Upper lobe of left lung (tissue), 6 donors: ENCODE measurements around the gene IDUA. TPM values are rescaled to one million over a fixed set of nuclear protein-coding genes. Genes with fewer than 3 reads are reported as not detected.

Source experiments
- ATAC-seq, 2 donors: fragments of 200-7000 bp; cut with Tn5 transposase; one replicate each; pipeline ENCODE4 v1.9.1; 2022; ENCODE audit warnings: mild to moderate bottlenecking in 2 of 2, moderate library complexity in 2 of 2; ENCODE audit not compliant: low FRiP score in 2 of 2
- DNase-seq, 2 donors: peaks; one replicate each; pipeline ENCODE4 v3.0.0-alpha.2; 2019 to 2020
- H3K27ac ChIP-seq, 4 donors: fragments of 200-600 bp; sonication (generic); one replicate each; pipeline ENCODE4 v1.5.1; 2016 to 2019
- H3K27me3 ChIP-seq, 4 donors: fragments of 200-600 bp; sonication (generic); one replicate each; pipeline ENCODE4 v1.5.1; 2017 to 2019
- H3K36me3 ChIP-seq, 4 donors: fragments of 200-600 bp; sonication (generic); one replicate each; pipeline ENCODE4 v1.5.1; 2016 to 2019
- H3K4me1 ChIP-seq, 4 donors: fragments of 200-600 bp; sonication (generic); one replicate each; pipeline ENCODE4 v1.5.1; 2018 to 2019
- H3K4me3 ChIP-seq, 4 donors: fragments of 200-600 bp; sonication (generic); one replicate each; pipeline ENCODE4 v1.5.1; 2017 to 2019; ENCODE audit warnings: mild to moderate bottlenecking in 2 of 4, moderate library complexity in 1 of 4
- H3K9me3 ChIP-seq, 4 donors: fragments of 200-600 bp; sonication (generic); one replicate each; pipeline ENCODE4 v1.5.1; 2018 to 2019
- EP300 ChIP-seq, 4 donors: sonication (generic); formaldehyde crosslinking; IDR thresholded peaks; one replicate each; pipeline ENCODE4 v1.5.1; 2017; ENCODE audit warnings: antibody characterized with exemption in 4 of 4, control low read depth in 2 of 4
- POLR2A ChIP-seq, 4 donors: fragments of 450-650 bp; IDR thresholded peaks; one replicate each; pipeline ENCODE4 v1.5.1; 2016 to 2017; ENCODE audit warnings: antibody characterized with exemption in 4 of 4, mild to moderate bottlenecking in 2 of 4
- POLR2AphosphoS5 ChIP-seq, 2 donors: sonication (generic); formaldehyde crosslinking; IDR thresholded peaks; one replicate each; pipeline ENCODE4 v1.5.1; 2017; ENCODE audit warnings: antibody characterized with exemption in 2 of 2
- WGBS, 2 donors: methylation state at CpG; one replicate each; pipeline ENCODE4 v1.1.5; 2017 to 2018; 5-methylcytosine and 5-hydroxymethylcytosine counted together
- total RNA-seq, 6 donors: library from RNA; depleted of rRNA in 4 of 6; stranded (reverse); fragments of >200 nt in 4 of 6; gene quantifications; one replicate each; pipeline versions ENCODE4 v1.1.0 to v1.2.1, GENCODE V29; 2016 to 2021
- TF ChIP-seq, protein P1 (sequence below), 6 experiments: fragments of 450-650 bp in 4 of 6; fragments of 200-600 bp in 2 of 6; sonication (generic) in 2 of 6; IDR thresholded peaks; one replicate each; pipeline ENCODE4 v1.5.1; 2016 to 2019; ENCODE audit warnings: antibody characterized with exemption in 6 of 6
- donor health status: DM: no; HTN: no; CAD: no; lungs with moderate emphysema.
- donor health status: DM: no; HTN: yes; CAD: no; lungs with severe emphysema.

IDUA gene
- total RNA-seq, 6 donors from 2014 or later, result 13.5 to 152 (median 55.9) TPM

DNA sequence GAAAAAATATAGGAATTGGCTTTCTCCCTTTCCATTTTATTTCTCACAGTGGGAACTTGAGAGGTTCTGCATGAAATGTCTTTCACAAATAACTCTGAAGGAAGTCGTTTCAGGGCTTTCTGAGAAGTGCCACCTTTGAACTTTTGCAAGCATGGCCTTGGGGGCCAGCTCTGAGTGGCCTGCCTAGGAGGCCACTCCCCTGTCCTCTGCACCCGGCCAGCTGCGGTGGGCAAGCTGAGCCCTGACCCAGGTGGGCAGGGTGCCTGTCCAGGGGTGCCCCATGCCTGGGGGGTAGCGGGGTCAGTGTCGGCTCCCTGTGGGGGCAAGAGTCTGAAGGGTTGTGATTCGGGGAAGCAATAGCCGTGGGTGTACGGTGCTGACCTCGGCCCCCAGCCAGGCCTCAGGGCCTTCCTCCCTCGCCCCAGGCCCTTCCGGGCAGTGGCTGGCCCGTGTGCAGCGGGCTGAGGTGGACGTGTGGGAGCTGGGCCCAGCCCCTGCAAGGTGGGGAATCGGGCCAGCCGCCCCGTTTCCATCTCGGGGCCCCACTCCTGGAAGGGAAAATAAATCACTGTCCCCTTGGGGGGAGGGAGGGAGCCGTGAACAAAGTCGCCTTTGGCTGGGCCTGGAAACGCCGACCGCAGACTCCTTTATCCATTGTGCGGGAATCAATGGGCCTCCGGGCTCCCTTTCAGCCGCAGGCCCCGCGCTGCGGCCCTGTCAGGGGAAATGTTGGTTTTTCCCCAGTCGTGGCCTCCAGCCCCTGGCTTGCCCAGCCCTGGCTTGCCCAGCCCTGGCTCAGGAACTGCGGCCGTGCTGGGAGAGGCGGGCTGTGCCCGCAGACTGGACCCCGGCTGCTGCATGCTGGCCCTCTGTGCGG is 27.7 kb downstream of the IDUA start:
- Histone ChIP-seq H3K9me3 (no peaks in the 10 kb centered on the region), H3K4me1 (peaks cover 20 to 33% (median 23%) of the 10 kb centered on the region in 4 donors), H3K27me3 (no peaks in the 10 kb centered on the region), H3K4me3 (no peak overlapping the region), H3K36me3 (no peaks in the 10 kb centered on the region), H3K27ac (no peak overlapping the region)
- DNase-seq (peak in 1 of 2 donors; percentile 71), ATAC-seq (no peak)
- WGBS, 2 donors, result 91% methylated on average over 28 to 32 of the region's 36 CpGs
- no peak for TF ChIP-seq POLR2AphosphoS5 (IDR thresholded peaks at IDR 0.05)
- no peak for TF ChIP-seq POLR2A (IDR thresholded peaks at IDR 0.05)
- TF ChIP-seq, protein P1, sequence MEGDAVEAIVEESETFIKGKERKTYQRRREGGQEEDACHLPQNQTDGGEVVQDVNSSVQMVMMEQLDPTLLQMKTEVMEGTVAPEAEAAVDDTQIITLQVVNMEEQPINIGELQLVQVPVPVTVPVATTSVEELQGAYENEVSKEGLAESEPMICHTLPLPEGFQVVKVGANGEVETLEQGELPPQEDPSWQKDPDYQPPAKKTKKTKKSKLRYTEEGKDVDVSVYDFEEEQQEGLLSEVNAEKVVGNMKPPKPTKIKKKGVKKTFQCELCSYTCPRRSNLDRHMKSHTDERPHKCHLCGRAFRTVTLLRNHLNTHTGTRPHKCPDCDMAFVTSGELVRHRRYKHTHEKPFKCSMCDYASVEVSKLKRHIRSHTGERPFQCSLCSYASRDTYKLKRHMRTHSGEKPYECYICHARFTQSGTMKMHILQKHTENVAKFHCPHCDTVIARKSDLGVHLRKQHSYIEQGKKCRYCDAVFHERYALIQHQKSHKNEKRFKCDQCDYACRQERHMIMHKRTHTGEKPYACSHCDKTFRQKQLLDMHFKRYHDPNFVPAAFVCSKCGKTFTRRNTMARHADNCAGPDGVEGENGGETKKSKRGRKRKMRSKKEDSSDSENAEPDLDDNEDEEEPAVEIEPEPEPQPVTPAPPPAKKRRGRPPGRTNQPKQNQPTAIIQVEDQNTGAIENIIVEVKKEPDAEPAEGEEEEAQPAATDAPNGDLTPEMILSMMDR (IDR thresholded peaks at IDR 0.05), result no peak
- no peak for TF ChIP-seq EP300 (IDR thresholded peaks at IDR 0.05)

DNA sequence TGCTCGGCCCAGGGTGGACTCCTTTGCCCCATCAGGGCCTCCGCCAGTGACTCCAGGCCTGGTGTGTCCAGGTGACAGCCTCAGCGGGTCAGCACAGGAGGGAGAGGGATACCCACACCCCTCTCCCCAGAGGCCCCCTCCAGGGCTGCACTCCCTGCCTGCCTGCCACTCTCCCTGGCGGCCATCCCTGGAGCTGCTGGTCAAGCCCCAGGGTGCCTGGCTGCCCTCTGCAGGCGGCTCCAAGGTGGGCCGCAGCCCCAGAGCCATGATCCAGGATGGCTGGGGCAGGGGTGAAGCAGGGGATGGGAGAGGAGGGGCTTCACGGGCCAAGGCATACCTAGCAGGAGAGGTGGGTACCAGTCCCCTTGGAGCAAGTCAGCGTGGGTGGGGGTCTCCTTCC is 28.3 kb downstream of the IDUA start:
- TF ChIP-seq EP300 (IDR thresholded peaks at IDR 0.05) (no peak), POLR2AphosphoS5 (IDR thresholded peaks at IDR 0.05) (no peak), POLR2A (IDR thresholded peaks at IDR 0.05) (no peak)
- TF ChIP-seq, protein P1 (IDR thresholded peaks at IDR 0.05), result no peak
- Histone ChIP-seq H3K4me3 (no peak overlapping the region), H3K36me3 (no peaks in the 10 kb centered on the region), H3K27me3 (no peaks in the 10 kb centered on the region), H3K4me1 (peaks cover 16 to 30% (median 19%) of the 10 kb centered on the region in 4 donors), H3K27ac (no peak overlapping the region), H3K9me3 (no peaks in the 10 kb centered on the region)
- ATAC-seq, result no peak
- DNase-seq, result peak in 1 of 2 donors; percentile 82
- WGBS, 2 donors, result 100% methylated on average over 4 of the region's 8 CpGs; no CpG with 5 or more reads in 1 of the 2 donors

DNA sequence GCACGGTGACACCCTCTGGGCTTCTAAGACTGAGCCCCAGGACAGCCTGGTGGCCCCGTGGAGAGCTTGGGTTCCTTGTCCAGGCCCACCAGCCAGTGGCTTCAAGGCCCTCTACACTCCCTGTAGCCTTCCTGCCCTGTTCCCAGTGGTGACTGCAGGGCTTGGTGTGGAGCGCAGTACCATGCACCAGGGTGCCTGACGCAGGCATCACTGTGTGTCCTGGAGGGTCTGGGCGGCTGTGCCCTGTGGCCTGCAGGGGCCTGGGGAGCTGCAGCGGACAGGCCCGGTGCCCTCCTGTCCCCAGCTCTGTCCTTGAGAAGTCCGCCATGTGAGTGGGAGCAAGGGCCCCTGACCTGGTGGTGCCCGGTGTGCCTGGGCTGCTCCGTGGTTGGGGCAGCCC is 28.9 kb downstream of the IDUA start:
- Histone ChIP-seq H3K9me3 (no peaks in the 10 kb centered on the region), H3K36me3 (no peaks in the 10 kb centered on the region), H3K4me3 (no peak overlapping the region), H3K27me3 (no peaks in the 10 kb centered on the region), H3K4me1 (peaks cover 10 to 24% (median 13%) of the 10 kb centered on the region in 4 donors), H3K27ac (no peak overlapping the region)
- WGBS, 2 donors, result 86 to 100% methylated on average over 2 to 9 of the region's 10 CpGs
- DNase-seq (peak in 1 of 2 donors; percentile 75), ATAC-seq (no peak)
- no peak for TF ChIP-seq EP300 (IDR thresholded peaks at IDR 0.05)
- TF ChIP-seq, protein P1 (IDR thresholded peaks at IDR 0.05), result no peak
- no peak for TF ChIP-seq POLR2AphosphoS5 (IDR thresholded peaks at IDR 0.05)
- TF ChIP-seq POLR2A (IDR thresholded peaks at IDR 0.05), result no peak

DNA sequence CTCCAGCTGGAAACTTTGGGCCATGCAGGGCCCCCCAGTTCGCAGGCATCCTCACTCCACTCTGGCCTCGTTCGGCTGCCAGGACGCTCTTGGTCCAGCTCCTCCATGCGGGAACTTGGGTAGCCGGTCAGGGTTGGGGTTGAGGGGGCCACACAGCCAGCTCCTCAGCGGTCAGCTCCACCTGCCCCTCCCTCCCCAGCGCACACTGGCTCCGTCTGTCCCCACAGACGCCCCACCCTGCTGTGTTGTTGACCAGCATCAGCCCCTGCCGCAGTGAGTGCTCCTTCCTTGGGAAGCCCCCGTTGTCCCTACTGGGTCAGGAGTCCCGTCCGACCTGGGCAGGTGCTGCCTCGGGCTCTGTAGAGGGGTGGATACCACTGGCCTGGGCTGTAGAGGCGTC is 30.4 kb downstream of the IDUA start:
- DNase-seq, result peak in 1 of 2 donors; percentile 61
- TF ChIP-seq POLR2AphosphoS5 (IDR thresholded peaks at IDR 0.05) (no peak), POLR2A (IDR thresholded peaks at IDR 0.05) (no peak), EP300 (IDR thresholded peaks at IDR 0.05) (no peak)
- no peaks in the 10 kb centered on the region for H3K9me3 ChIP-seq
- H3K27me3 ChIP-seq, result no peaks in the 10 kb centered on the region
- 80 to 82% methylated on average over 2 to 16 of the region's 16 CpGs for WGBS, 2 donors
- no peak for ATAC-seq
- peaks cover 5 to 16% (median 6%) of the 10 kb centered on the region in 4 donors for H3K4me1 ChIP-seq
- H3K36me3 ChIP-seq, result no peaks in the 10 kb centered on the region
- no peak overlapping the region for H3K4me3 ChIP-seq
- H3K27ac ChIP-seq, result no peak overlapping the region

DNA sequence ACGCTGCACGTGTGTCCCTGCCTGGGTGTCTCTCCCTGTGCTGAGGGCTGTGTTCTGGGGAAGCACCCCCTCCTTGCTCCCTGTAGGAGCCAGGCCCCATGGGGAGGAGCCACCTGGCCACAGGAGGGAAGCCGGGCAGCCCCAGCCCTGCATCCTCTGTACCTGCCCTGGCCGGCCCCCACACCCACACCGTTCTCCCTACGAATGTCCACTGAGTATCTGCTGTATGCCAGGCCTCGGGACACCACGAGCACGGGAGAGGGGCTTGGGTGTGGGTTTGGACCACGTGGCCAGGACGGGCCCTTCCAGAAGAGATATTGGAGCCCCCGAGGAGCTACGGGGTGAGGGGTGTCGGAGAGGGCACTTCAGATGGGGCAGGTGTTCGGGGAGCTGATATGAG is 30.9 kb downstream of the IDUA start:
- no peak for ATAC-seq
- Histone ChIP-seq H3K4me3 (no peak overlapping the region), H3K36me3 (no peaks in the 10 kb centered on the region), H3K9me3 (no peaks in the 10 kb centered on the region), H3K27ac (no peak overlapping the region), H3K27me3 (no peaks in the 10 kb centered on the region), H3K4me1 (peaks cover under 1 to 11% (median 1%) of the 10 kb centered on the region in 4 donors)
- TF ChIP-seq, protein P1 (IDR thresholded peaks at IDR 0.05), result no peak
- no peak for TF ChIP-seq POLR2AphosphoS5 (IDR thresholded peaks at IDR 0.05)
- TF ChIP-seq EP300 (IDR thresholded peaks at IDR 0.05), result no peak
- no peak for TF ChIP-seq POLR2A (IDR thresholded peaks at IDR 0.05)
- peak in 1 of 2 donors; percentile 66 for DNase-seq
- 81 to 95% methylated on average over 13 of the region's 15 CpGs for WGBS, 2 donors
